GM12872 (cell line): ENCODE results near the gene RPS6KA2.

Source experiments
- TF ChIP-seq, protein P1 (sequence below): IDR thresholded peaks from 3 replicates; pipeline ENCODE4 v1.5.1; 2011; ENCODE audit warnings: low read depth, mild to moderate bottlenecking, low read length, moderate library complexity; ENCODE audit not compliant: insufficient read depth

RPS6KA2 gene

DNA sequence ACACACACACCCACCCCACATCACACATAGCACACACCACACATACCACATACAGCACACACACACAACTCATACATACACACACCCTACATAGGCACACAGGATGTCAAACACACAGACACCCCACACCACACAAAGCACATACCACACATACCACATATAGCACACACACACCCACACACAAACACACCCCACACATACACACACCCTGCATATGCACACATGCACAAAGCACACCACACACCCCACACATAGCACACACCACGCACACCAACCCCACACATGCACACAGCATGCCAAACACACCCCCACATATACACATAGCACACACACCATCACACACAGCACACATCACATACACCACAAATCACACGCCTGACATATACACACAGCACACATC is 119.7 kb downstream of the RPS6KA2 start:
- TF ChIP-seq, protein P1, sequence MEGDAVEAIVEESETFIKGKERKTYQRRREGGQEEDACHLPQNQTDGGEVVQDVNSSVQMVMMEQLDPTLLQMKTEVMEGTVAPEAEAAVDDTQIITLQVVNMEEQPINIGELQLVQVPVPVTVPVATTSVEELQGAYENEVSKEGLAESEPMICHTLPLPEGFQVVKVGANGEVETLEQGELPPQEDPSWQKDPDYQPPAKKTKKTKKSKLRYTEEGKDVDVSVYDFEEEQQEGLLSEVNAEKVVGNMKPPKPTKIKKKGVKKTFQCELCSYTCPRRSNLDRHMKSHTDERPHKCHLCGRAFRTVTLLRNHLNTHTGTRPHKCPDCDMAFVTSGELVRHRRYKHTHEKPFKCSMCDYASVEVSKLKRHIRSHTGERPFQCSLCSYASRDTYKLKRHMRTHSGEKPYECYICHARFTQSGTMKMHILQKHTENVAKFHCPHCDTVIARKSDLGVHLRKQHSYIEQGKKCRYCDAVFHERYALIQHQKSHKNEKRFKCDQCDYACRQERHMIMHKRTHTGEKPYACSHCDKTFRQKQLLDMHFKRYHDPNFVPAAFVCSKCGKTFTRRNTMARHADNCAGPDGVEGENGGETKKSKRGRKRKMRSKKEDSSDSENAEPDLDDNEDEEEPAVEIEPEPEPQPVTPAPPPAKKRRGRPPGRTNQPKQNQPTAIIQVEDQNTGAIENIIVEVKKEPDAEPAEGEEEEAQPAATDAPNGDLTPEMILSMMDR, result no peak

DNA sequence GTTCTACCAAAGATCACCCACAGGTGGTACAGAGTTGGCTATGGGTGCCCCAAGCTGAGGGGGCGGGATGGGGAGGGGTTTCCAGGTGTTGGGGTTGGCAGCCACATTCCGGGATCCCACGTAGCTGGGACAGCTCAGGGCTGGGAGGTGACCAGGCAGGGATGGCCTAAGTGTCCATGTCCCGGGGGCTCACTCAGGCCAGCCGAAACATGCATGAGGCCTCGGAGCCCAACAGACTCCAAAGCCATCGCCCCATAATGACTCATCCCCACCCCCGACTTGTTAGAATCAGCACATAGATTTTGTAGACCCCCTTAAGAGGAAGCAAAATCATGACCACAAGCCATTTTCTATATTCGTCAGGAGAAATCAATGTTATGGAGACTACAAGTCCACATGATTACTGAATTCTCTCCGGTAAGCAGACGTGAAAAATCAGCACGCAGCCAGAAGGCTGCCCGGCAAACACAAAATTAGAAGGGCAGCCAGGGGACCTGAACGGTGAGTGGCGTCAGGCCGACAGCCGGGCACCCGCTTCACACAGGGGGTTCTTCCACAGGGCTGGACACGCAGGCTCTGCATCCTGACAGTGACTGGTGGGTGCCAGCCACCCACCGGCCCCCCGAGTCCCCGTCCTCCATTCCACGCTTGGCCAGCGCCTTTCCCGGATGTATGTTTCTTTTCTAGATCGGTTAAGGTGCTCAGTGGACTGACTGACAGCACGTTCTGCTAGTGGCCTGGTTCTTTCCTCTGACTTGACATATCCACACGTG is 121.7 kb downstream of the RPS6KA2 start:
- TF ChIP-seq, protein P1, result no peak

DNA sequence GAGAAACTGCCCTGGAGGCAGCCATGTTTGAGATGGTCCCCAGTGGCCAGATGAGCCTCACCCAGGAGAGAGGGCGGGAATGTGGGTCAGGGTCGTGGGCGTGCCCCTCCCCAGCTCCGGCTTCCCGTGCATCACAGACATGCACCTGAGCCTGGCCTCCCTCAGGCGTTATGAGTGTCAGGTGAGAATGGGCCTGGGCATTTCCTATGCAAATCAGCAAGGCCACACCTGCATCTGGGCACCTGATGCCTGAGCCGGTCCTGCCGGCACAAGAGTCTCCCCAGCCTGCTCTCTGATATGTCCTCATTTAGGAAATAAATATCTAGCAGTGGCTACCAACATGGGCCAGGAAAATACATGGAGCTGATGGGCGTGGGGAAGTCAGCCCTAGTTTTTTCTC is 123.0 kb downstream of the RPS6KA2 start:
- TF ChIP-seq, protein P1, result no peak

DNA sequence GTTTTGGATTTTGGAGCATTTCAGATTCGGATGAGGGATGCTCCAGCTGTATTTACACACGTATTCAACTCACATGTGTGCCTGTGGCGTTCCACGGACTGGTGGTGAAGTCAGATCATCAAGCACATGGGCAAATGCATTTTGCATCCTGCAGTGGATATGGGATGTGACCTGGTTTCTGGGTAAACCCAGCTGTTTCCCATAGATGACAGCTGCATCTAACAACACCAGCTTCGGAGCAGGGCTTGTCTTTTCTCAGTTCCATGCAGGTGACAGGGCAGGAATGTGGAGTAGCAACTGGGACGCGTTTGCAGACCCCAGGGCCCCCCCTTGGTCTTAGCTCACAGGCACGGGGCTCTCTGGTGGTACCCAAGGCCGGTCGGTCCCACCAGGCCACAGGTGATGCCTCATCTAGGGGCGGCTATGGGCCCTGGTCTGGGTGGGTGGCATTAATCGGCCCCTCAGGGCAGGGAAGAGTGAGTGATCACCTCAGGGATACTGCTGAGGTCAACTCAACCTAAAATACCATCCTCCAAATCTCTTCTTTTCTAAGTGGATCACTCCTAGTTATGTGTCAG is 123.8 kb downstream of the RPS6KA2 start:
- TF ChIP-seq, protein P1, result no peak

DNA sequence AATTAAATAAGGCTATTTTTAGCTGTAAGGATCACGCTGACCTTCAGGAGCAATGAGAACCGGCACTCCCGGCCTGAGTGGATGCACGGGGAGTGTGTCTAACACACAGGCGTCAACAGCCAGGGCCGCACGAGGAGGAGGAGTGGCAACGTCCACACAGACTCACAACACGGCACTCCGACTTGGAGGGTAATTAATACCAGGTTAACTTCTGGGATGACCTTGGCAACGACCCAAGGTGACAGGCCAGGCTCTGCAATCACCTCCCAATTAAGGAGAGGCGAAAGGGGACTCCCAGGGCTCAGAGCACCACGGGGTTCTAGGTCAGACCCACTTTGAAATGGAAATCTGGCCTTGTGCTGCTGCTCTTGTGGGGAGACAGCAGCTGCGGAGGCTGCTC is 124.6 kb downstream of the RPS6KA2 start:
- TF ChIP-seq, protein P1, result no peak

DNA sequence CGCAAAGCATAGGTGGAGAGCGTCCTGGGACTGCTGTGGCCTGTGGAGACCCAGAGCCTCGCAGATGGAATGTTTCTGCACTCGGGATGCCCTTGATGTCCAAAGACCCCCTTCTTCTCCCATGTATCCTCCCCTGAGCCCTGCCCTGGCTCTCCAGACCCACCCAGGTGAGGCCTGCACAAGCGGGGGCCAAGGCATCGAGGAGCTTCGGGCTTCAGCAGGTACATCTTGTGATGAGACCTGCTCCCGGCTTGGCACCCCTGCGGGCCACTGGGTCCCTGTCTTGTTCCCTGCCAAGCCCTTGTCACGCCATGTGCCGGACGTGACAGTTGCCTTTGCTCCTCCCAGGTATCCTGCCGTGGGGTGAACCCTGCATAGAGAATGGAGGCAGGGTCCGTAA is 125.8 kb downstream of the RPS6KA2 start:
- TF ChIP-seq, protein P1, result no peak

DNA sequence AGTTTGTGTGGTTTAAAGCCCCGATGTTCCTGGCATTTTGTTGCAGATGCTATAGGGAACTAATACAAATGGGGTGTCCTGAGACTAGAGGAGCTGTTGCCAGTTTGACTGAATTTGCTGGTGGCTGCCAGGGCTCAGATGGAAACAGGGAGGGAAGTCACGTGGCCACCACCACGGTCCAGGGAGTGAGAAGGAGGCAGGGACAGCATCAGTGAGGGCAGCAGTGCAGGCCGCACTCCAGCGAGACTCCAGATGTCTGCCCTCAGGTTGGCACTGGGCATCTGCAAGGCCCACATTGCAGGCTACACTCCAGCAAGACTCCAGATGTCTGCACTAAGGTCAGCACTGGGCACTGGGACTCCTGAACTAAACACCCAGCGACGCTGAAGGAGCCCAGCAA is 126.8 kb downstream of the RPS6KA2 start:
- TF ChIP-seq, protein P1, result no peak
